GM19468 (cell line): Measurements from ENCODE around the gene TTLL8.

ENCODE experiments used
- ATAC-seq: cut with Tn5 transposase; IDR thresholded peaks from one replicate; pipeline ENCODE4 v1.9.1; 2021; ENCODE audit warnings: mild to moderate bottlenecking, moderate library complexity, moderate number of reproducible peaks; ENCODE audit not compliant: unreplicated experiment; ENCODE audit errors: extremely low read depth

TTLL8 gene

DNA sequence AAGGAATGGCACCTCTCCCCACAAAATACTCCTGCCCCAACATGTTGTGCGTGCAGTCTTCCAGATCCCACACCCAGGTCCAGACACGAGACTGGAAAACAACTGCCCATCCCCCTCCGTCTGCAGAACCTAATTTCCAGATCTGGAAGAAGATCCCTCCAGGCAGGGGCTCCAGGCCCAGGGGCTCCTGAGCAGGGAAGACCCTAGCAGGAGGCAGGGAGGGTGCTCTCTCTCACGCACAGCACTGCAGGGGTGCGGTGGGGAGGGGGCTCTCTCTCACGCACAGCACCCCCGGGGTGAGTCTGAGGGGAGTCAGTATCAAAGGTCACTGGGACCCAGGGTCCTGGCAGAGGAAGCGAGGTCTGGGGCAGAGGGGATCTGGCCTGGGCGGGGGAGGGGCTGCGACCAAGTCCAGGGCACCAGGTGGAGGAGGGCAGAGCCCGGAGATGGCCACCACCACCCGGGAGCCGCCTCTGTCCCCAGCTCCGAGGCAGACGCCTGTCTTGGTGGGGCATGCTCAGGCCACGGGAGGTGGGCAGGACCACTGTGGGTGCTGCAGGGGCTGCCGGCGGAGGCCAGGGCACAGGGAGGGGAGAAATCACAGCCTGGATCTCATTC is 25.5 kb upstream of the TTLL8 start:
- no peak for ATAC-seq

DNA sequence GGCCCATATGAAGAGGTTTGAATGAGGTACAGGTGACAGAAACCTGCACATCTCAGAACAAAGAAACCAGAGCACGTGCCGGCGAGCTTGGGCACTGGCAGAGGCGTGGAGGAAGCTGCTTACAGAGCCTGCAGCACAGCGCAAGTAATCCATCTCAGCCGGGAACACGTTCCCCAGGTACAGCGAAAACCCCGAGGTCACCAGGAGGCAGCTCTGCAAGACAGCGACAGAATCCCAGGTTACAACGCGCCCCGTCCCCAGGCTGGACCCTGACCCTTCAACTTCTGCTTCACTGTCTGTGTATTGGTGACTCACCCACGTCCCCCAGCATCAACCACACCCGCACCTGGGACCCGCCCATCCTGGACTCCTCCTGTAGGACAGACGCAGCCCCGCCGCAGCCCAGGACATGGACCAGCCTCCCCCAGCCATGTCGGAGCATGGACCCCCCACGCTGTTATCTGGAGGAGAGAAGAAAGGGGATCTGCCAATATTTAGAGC is 24.9 kb upstream of the TTLL8 start:
- no peak for ATAC-seq

DNA sequence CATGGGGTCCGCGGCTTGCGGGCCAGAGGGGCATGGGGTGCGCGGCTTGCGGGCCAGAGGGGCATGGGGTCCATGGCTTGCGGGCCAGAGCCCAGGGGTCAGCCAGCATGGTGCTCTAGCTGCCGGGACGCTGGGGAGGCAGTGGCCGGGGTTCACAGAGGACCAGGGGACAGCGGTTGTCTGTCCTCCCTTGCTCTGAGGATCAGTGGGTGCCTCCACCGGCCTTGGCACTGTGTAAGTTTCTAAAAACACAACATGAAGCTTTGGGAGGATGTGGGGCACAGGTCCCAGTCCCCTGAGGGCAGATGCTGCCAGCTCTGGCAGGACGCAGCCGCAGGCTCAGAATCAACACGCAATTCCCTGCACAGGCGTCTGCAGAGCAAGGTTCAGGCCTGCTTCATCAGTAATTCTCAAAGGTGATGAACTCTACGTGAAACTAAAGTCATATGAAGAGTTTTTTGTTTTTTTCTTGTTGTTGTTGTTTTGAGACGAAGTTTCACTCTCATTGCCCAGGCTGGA is 24.2 kb upstream of the TTLL8 start:
- no peak for ATAC-seq

DNA sequence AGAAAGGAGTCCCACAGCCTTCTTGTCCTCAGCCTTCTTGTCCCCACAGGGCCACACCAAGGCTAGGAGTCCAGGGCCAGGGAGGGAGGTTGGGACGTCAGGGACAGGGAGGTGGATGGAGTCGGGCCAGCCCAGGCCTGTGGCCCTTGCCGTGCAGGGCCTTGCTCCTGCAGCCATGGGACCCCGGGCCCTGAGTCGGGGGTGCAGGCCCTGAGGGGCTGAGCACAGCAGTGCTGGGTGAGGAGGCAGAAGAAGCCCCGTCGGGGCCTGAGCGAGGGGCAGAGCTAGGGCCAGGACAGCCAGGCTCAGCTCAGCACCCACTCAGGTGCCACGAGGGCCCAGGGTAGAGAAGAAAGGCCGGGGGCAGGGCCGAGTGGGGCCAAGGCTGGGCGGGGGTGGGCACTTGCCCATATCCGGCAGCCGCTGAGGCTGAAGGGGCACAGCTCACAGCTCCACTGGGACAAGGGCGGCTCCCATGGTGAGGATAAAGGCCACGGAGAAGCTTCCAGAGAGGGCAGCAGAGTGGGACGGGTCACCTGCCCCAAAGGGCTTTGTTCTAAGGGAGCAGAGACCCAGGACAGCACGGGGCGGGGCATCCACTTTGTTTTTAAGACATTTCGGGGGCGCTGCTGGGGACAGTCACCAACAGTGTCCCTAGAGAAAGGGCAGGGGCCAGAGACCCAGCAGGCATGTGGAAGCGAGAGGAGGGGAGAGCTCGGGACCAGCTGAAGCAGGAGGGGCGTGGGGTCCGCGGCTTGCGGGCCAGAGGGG is 23.5 kb upstream of the TTLL8 start:
- no peak for ATAC-seq

DNA sequence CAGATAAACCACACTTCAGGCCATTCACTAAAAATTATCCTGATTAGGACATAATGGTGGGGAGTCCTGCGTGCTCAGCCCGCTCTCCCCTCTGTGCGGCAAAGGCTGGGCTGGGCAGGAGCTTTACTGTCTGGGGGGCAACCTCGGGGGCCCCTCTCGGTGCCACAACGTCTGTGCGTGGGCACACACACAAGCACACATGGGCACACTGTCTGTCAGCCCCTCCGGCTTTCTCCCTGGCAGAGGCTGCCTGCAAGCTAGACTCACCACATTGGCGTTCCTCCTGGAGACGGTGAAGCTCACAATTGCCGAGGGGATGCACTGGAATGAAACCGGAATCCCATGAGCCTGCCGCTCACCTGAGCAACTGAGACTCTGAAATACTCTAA is 22.0 kb upstream of the TTLL8 start:
- no peak for ATAC-seq

DNA sequence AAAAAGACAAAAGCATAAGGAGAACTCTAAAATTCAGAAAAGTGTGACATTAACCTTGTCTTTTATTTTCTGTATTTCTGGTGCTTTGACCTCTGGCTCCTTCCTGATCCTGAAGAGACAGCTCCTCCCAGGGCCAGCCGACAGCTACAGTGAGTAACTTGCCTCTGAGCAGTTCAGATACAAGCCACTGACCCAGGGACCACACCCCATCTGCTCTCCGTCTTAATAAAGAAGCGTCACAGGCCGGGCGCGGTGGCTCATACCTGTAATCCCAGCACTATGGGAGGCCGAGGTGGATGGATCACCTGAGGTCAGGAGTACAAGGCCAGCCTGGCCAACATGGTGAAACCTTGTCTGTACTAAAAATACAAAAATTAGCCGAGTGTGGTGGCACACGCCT is 20.7 kb upstream of the TTLL8 start:
- ATAC-seq, result no peak

DNA sequence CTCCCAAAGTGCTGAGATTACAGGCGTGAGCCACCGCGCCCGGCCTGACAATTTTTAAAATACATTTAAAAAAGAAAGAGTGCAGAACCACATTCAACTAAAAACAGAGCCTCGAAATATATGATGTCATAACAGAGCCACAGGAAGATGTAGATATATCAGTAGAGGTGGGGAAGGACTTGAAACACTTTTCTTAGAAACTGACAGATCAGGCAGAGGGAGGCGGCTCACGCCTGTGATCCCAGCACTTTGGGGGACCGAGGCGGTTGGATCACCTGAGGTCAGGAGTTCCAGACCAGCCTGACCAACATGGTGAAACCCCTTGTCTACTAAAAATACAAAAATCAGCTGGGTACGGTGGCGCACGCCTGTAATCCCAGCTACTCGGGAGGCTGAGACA is 20.1 kb upstream of the TTLL8 start:
- no peak for ATAC-seq

DNA sequence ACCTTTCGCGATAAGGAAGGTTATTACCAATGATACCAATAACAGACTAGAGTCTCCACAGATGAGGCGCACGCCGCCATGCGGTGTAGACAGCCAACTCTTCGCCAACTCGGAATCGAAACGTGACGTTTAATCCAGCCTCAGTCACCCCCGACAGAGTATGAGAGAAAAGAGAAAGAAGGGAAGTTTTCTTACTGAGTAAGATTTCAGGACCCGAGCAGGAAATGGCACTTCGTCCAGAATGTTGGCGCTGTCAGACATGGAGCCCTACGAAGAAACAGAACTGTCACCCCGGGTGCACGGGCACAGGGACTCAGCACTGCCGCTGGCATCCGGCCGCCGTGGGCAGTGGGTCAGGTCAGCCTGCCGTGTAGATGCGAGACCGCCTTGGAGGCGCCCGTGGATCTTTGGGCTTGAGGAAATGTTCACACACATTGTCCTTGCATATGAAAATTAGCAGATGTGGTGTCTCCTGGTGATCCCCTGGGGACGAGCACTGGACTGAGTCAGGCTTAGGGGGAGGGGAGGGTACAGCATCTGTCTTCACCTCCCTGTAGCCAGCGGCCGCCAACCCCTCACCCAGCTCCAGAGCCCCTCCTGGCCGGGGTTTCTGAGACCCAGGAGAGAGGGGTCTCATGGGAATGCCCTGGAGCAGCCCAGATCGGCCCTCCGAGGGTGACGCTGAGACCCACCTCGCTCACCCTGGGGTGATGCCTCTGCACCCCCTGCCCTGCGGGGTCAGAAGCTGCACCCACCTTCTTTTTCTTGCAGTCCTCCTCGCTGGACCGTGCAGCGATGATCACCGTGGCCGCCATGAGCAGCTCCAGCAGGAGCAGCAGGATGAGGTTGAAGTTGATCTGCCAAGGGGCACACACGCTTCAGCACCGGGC is 18.8 kb upstream of the TTLL8 start:
- ATAC-seq, result no peak

DNA sequence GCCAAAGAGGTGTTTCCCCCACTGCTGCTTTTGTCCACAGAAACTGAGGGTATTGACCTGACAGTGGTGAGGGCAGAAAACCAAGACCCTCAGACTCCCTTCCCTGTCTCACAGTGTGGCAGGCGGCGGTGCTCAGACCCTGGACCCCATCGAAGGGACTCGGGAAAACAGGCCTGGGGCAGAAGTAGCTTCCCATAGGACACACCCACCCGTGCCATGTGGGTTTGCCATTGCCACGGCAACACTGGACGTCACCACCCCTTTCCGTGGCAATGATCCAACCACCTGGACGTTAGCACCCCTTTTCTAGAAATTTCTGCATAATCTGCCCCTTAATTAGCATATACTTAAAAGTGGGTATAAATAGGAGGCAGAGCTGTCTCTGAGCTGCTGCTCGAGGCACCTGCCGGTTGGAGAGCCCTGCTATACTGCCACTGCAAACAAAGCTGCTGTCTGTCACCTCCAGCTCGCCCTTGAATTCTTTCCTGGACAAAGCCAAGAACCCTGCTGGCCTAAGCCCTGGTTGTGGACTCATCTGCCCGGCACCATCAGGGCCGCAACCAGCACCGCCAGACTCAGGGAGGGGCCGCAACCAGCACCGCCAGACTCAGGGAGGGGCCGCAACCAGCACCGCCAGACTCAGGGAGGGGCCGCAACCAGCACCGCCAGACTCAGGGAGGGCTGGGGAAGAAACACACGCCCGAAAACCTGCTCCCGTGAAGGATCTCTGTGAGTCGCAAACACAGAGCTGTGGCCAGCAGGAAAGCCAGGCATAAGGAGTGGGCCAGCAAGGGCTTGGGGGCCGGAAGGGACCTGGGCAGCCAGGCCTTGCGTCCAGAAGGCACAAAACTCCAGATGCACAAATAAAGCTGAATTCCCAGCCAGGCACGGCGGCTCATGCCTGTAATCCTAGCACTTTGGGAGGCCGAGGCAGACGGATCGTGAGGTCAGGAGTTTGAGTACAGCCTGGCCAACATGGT is 16.7 kb upstream of the TTLL8 start:
- ATAC-seq, result no peak

DNA sequence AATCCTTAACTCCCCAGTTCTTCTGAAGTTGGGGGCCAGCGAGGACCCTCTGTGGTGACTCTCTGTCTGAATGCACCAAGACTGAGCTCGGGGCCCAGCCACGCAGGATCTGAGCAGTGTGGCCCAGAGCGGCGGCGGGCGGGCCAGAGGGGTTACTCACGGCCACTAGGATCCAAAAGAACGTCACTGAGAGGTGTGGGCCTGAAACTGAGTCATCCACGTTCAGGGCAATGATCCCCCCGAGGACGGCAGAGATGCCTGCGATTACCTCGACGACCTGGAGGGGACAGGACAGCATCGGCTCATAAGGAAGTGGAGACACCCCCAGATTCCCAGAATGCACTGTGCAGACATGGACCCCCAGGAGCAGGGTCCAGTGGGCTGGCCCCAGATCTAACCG is 16.0 kb upstream of the TTLL8 start:
- no peak for ATAC-seq

DNA sequence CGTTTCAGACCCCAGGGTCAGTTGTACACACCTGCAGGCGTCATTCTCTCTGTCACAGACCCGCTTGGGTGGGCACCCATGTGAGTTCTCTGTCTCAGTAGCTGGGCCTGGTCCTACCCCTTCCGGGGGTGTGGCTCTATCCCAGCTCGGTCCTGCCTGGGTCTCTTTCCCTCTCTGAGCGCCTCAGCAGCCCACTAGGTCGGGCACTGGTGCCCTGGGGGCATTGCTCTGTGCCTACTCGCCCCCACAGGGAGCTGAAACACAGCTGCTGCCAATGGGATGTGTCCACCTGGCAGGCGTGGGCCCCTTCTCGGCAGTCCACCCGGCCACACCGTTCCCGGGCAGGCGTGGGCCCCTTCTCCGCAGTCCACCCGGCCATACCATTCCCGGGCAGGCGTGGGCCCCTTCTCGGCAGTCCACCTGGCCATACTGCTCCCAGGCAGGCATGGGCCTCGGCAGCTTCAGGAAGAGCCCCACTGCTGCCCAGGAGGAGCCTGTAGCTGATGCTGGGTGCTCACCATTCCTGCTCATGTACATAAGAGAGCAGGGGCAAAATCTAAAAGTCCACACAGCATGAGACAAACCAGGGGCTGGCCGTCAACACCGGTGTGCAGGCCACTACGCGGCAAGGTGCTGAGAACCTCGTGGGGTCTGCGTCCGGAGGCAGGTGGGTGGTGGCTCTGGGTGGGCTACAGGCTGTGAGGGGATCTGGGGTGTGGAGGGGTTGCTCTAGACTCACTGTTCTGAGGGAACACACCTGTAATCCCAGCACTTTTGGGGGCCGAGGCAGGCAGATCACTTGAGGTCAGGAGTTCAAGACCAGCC is 14.8 kb upstream of the TTLL8 start:
- no peak for ATAC-seq

DNA sequence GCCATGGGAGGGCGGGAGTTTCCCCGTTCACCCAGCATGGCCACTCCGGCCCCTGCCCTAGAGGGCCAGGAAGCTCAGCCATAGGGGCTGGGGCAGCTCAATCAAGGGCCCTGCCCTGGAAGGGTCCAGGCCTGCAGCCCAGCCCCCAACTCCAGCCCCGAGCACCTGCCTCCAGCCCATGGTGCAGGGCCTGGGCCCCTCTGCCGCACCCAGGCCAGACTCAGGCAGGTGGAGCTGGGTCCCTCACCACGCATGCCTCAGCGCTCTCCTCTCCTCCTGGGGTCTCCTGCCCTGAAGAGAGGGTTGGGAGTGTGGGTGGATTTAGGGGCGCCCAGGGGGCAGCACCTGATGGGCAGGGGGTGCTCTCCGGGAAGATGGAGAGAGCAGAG is 14.1 kb upstream of the TTLL8 start:
- no peak for ATAC-seq

DNA sequence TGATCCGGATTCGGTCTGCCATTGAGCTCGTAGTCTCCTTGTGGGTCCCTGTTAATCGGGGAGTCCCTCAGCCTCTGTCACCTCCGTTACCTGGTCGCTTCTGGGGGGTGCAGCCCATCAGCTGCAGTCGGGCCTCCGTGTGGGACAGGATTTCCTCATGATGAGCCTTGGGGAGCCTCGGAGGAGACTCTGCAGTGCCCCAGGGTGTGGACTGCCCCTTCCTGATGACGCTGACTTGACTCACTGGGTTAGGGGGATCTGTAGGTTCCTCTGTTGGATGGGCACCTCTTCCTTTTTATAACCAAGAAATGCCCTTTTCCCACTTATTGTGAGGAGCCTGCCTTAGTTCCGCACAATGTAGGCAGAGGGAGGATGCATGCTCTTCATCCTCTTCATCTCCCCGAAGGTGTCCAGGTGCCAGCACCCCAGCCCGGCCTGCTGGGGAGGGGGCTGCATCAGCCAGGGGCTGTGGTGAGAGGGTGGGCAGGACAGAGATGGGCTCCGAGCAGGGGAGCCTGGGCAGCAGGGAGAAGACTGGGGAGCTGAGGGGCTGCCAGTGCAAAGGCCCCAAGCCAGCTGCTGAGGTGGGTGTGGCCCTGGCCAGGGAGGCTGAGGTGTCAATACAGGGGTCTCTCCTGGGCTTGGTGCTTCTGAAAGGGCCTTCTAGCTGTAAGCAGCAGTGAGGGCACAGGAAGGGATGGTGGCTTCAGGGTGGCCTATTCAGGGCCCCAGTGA is 13.5 kb upstream of the TTLL8 start:
- ATAC-seq, result no peak

DNA sequence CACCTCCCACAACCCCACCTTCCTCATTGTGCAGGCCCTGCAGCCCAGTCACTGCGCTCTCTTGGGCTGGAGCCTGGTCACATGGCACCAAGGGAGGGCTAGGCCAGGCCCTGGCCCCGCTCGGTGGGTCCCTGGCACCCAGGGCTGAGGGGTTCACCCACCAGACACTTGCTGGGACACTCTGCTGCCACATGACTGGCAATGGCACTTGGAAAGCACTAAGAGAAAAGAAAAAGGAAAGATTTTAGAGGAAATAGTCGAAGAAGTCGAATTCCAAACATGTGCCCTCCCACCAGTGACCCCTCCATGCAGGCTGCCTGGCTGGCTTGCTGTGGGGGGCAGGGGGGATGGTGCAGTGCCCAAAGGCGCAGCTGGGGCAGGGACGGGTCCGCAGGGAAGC is 12.3 kb upstream of the TTLL8 start:
- no peak for ATAC-seq

DNA sequence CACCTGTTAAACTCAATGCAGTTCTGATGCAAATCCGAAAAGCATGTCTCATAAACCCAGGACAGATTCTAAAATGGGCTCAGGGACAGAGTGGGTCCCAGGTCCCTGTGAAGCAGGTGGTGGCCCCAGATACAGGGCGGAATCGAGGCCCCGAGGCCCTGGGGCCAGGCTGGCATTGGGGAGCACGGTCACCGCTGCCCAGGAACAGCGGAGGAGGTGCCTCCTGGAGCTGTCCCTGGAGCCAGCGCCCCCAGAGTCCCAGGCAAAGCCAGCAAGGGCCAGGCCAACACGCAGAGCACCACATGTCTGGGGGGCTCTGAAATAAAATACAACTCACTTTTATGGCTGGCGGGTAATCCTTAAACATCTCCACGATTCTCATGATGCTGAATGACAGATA is 10.0 kb upstream of the TTLL8 start:
- no peak for ATAC-seq

DNA sequence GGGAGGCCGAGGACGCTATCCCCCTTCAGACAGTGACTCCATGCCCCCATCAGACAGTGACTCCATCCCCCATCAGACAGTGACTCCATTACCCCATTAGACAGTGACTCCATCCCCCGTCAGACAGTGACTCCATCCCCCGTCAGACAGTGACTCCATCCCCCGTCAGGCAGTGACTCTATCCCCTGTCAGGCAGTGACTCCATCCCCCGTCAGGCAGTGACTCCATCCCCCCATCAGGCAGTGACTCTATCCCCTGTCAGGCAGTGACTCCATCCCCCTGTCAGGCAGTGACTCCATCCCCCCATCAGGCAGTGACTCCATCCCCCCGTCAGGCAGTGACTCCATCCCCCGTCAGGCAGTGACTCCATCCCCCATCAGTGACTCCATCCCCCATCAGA is 9.1 kb upstream of the TTLL8 start:
- no peak for ATAC-seq

DNA sequence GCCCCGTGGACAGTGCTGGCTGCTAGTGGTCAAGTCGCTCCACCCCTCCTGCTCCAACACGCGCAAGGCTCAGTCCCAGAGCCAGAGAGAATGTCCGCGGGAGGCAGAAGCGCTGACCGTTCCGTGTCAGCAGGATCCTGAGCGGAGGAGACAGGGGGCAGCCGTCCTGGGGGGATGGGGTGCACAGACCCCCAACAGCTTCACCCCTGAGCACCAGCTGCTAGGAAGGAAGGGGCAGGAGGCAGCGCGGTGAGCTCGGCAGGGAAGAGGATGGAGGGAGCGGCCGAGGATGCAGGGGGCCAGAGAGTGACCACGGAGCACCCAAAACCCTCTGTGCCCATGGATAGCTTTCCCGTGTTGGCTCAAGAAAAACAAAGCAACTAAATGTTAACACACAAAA is 6.4 kb upstream of the TTLL8 start:
- ATAC-seq, result no peak
